GM03348 (cell line): ENCODE results near the gene ZBTB44.
"Not testable (repeated sequence)": the region's sequence is repeated elsewhere in the genome, so short reads cannot be mapped to it uniquely, and the experiment has no call there.

ENCODE experiments used
- DNase-seq: peaks from one replicate; pipeline ENCODE4 v3.0.0; 2012; ENCODE audit warnings: low spot score

Gene ZBTB44

DNA sequence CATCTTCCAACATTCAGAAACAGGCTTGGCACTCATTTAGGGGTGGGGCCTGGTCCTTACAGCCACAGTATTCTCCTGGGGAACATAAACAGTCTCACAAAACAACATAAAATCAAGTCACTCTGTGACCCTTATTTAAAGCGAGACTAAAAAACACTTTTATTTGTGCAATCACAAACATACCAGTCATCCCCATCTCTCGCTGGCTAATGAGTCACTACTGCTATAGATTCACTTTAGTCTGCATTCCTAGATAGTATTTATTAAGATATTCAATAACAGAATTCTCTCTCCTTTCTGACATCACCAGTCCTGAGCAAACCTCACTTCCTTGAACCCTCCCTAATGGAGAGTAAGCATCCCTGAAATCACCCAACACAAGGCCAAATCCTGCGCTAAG lies 68.0 kb downstream of the ZBTB44 start:
- DNase-seq = no peak

DNA sequence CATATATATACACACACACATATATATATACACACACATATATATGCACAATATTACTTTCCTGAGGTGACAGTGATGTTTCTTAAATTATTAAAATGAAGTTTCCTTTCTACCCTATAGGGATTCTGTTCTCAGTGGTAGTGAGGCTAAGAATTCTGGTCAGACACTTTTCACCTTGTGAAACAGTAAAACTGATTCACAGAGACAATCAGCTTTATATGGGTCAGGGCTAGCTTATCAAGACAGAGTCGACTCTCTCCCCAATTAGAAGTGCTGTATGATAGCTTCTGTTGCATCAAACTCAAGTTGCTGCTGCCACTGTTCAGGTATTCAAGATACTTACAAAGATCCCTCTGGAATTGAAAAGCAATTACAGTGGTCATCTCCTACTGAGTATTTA lies 68.4 kb downstream of the ZBTB44 start:
- DNase-seq = no peak

DNA sequence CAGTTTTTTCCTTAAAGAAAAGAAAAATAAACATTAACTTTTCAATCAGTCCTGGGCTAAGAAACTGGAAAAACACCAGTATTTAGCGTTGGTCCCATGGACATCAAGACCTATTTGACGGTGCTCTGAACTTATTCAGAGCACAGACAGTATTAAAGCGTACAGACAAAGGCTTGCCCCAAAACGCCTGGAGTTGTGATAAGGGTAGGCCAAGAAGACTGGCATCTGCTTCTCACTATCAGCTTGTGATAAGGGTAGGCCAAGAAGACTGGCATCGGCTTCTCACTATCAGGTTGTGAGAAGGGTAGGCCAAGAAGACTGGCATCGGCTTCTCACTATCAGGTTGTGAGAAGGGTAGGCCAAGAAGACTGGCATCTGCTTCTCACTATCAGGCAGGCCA lies 69.3 kb downstream of the ZBTB44 start:
- not testable (repeated sequence) for DNase-seq

DNA sequence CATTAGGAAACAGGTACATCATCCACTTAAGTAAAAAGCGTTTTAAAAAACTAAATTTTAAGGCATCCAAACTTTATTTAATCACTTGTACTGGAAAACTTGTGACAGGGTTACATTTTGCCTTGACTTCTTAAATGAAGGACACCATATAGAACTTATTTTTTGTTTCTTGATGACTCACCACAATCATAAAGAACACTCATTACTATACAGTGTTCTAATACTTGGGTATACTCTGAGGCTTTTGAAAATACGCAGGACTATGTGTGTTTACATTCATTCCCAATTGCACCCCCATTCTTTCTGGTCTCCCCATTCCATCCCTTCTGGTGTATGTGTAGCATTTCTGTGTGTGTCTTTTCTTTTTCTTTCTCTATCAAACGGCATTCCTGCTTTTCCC lies 69.9 kb downstream of the ZBTB44 start:
- DNase-seq = no peak

DNA sequence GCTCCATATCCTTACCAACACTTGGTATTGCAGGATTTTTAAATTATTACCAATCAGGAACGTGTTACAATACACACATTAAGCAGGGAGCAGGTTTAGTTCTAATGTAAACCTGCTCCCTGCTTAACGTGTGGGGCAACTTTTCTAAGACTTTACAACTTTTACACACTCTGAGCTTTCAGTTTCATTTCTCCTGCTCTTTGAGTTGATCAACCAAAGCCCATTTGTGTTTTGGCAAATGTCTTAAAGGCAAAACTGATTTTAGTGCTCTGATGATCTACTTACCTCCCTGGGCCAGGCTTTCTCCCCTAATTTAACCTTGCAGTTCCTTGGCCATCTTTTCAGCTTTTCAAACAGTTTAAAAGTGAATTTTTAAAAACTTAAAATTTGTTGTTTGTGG lies 70.9 kb downstream of the ZBTB44 start:
- DNase-seq = no peak

DNA sequence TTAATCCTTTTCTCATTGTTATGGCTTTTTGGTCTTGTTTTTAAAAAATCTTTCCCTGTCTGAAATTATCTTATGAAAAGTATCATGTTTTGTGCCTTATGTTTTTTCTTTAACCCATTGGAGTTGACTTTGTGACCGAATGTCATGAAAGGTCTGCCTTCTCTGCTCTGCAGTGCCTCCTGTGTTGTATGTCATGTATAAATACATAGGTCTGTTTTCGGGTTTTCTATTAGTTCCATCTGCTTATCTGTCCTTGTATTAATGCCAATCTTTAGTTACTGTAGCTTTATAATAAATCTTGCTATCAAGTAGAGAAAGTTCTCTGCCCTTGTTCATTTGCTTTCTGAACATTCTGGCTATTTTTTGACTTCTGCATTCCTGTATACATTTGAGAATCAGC lies 73.0 kb downstream of the ZBTB44 start:
- DNase-seq = no peak

DNA sequence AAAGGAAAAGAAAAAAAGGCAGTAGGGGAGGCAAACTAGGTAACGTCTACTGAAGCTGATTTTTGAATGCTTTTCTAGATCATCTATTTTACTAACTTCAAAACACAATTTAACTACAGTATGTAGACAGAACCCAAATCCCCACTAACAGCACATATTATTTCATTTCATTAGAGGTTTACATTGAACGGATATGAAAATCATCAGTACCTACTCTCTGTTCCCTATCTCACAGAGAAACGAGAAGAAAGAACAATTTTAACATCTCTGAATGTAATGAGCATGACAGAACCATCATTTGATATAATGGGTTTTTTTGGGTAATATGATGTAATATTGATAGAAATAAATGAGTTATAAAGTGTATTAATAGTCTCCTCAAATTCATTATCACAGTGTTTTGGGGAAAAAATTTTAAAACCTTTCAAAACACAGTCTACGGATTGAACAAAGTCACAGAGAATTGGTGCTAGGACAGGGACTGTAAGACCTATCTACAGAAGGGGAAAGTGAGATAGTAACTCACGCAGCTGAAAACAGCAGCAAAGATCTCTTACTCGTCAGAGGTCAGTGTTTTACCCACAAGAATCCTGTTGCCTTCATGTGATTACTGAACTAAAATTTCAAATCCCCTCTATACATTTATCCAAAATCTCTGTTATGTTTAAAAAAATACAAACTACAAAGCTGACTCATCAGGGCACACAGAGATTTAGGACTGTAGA lies 77.3 kb downstream of the ZBTB44 start:
- DNase-seq = no peak

DNA sequence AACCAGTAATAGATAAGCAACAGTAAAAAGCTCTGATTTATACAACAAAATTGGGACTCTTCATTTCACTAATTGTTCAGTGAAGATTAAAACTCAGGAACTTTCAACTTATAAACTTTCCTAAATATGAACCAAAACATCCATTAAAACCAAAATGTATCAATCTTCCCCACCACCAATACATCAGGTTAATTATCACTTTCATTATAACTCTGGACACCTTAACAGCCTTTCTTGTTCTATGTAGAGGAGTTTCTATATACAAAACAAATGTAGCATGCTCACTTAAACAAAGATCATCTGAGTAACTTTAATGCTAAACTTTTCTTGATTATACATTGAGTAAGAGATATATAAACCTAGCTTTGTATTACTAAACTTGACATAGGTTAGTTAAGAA lies 80.4 kb downstream of the ZBTB44 start:
- no peak for DNase-seq

DNA sequence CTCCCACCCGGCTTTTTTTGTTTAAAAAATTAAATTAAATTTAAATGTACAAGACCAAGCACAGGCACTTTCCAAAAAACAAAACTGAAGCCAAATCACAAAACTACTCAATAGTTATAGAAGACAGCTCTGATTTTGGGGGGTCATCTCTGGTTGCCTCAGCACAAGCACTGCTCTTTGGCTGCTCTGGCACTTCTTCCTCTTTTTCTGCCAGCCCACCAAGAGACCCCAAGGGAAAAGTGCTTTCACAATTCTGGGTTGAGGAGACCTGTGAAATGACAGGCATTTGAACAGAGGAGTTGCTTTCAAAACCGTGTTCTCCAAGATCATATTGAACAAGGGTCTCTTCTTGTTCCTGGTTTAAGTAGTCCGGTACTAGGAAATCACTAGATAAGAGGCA lies 80.8 kb downstream of the ZBTB44 start:
- DNase-seq = not testable (repeated sequence)

DNA sequence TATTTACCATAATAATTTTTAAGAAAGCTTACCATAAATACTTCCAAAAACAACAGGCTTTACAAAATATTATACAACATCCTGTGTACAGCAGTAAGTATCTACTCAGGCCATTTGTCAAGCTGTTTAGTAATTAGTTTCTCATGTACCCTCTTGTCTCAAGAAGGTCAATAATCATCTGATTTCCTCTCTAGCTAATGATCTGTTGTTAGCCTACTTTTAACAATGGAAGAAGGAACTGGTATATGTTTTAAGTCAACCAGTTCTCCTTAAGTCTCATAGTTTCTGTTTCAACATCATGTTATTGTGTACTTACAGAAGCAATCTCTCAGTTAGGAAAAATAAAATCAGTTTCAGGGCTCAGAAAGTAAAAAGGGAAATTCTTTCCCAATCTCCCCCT lies 81.2 kb downstream of the ZBTB44 start:
- not testable (repeated sequence) for DNase-seq

DNA sequence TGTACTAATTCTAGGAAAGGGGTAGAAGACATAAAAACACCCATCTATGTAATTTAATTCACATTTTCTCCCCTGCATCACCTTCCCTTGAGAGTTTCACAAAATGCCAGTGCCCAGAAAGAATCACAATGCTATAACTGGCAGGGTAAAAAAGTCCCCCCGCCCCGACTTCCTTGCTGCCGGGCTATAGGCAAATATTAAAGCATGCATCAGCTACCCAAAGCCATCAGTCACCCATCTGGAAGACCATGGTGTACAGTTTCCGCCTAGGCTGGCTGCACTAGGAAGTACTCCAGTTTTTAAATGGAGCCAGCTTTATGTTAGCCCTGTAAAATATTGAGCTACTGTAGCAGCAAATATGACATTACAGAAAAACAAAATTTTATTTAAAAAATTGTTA lies 87.3 kb downstream of the ZBTB44 start:
- no peak for DNase-seq

DNA sequence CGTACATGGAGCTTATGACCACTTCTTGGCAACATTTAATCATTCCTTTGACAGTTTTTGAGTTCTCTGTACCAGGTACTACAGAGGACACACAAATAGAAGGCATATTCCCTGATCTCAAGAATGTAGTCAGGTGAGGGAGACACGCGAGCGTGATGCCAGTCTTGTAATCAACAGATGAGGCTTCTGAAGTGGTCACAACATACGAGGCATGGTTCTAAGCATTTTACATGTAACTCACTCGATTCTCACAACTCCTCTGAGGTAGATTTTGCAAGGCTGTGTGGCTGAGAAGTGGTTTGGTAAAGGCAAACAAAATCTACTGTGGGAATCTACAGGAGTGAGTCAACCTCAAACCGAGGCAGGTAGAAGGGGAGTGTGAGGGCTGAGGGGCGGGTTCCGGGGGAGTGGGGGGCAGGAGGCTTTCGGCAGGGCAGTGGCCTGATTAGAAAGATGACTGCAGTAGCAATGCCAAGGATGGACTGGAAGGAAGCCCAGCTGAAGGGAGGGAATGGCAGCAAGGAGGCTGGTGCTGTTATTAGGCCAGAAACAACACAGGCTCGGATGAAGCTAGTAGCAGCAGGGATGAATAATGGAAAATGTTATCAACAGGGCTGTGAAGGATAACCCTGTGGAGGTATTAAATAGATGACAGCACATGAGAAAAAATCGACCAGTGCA lies 91.3 kb downstream of the ZBTB44 start:
- no peak for DNase-seq

DNA sequence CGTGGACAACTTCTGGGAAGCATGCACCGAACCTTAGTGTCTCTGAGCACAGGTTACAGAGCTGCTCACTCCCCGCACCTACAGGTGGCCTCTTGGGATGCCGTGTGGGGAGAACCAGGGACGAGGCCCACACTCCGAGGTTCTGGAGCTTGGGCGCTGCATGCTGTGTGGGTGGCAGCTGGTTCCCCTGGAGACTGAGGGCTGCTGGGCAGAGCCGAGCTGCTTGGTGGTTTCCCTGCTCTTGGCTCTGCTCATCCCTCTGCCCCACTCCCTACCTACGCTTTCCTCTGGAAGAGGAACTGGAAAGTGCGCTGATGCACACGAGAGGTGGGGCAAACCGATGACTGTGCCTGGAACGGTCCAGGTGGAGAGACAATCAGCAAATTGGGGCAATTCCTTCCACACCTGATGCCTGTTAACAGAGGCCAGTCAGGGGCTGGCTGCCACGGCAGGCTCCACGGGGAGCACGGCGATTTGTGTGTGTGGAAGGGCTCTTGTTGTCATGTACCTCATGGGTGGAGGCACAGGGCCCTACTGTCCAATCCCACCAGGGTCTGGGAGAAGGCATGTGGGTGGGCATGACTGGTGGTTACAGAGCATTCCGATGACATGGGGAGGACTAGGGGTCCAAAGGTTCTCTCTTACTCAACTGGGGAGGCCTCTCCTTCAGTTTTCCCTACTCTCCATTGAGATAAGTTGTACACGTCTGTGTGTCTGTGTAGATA lies 94.2 kb downstream of the ZBTB44 start:
- no peak for DNase-seq

DNA sequence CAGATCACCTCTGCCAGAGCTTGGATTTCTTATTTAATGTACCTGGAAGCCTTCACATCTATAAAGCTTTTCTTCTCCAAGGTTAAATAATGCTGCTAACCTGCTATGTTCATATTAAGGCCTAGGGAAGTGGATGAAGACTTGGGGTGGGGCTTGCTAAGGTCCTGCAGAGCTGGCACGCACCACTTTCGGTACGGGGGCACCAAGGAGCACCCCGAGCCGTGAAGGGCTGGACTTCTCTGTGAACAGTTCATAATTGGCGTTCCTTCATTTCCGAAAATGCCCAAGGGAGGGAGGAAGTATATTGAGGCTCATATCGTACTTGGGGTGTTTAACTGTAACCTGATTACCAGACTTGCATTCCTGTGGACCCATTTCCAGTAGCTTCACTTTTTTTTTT lies 95.6 kb downstream of the ZBTB44 start:
- DNase-seq = no peak

DNA sequence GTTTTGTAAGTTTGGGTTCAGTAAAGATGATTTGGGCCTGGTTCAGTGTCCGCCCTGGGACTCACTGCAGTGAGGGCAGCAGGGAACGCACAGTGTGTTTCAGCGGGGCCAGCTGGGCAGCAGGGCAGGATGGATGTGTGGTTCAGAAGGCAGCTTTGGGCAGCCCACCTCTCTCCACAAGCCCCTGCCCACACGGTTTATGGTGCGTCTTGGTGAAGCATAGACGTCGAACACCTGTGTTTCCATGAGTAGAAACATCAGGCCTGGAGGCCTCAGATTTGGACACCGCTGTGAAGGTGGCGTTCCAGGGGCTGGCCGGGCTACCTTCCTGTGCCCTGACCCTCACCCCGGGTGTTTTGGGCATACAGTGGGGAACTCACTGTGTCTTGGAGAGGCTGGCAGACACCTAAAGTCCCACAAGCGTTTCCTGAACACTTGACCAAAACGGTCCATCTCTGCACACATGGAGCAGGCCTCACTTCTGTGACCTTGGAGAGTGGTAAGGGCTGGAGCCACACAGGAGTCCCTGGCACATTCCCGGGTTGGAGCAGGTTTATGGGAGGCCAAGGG lies 96.1 kb downstream of the ZBTB44 start:
- no peak for DNase-seq

DNA sequence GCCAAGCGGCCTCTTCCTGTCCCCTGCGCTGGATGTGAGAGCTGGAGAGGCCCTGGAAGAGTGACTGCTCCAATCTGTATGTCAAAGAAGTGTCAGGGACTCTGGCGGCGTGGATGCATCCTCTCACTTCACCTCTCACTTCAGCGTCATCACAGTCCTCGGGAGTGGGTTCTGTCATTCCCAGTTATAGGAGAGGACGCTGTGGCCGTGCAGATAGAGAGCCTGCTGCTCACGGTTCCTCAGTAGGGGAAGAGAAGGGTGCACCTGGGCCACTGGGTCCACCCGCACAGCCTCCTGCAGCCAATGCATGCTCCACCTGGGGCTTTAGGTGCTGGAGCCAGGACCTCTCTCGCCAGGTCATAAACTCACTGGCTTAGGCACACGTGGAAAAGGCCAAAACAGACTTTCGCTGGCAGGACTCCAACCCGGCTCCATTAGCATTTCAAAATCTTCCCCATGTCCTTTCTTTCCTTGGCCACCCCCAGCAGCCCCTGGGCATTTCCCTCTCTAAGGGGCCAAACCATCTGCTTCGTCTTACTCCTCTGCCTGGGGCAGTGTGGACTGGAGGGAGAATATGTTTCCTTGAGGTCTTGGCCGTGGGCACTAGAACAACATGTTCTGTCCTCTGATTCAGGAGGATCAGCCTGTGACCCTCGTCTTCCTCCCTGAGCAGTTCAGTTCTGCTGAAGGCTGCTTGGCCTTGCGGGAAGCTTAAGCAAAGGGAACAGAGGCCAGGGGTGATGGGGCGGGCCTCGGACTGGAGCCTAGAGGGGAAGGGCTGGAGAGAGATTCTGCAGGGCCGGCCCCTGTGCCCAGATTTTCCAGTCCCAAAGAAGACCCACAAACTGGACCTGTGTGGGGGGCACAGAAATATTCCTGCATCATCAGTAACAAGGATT lies 97.3 kb downstream of the ZBTB44 start:
- DNase-seq = no peak

DNA sequence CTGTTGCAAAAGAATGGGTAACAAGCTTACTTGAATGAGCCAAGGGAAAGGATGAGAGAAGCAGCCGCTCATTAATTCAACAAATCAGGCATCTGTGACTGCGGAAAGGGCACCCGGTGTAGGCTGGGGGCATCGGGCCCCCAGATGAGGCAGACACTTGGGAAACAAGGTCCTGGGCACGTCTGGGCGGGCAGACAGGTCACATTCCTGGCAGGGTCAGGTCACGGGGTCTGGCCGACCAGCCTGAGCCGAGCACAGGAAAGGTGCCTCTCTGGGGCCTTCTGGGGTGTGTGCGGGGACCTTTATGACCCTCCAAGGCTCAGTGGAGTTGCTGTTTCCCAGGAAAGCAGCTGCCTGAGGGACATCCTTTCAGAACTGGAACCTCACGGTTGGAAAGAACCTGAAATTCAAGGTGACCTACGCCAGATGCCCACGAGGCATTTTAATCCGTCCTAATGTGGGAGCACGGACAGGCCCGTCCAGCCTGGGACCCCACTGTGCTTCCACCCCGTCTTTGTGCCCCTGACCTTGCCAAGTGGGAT lies 98.1 kb downstream of the ZBTB44 start:
- DNase-seq = no peak

DNA sequence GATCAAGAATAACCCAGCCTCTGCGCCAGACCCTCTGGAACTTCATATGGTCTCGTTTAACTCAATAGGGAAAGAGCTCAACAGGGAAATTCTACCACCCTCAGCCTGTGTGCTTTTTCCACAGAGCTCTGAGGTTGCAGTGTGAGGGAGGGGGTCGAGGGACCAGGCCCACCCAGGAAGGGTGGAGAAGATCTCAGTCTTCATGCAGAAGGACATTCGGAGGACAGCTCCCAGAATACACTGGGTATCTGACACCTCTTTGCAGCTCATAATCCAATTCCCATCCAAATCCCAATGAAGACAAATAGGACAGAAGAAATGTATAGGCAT lies 98.5 kb downstream of the ZBTB44 start:
- DNase-seq = no peak

DNA sequence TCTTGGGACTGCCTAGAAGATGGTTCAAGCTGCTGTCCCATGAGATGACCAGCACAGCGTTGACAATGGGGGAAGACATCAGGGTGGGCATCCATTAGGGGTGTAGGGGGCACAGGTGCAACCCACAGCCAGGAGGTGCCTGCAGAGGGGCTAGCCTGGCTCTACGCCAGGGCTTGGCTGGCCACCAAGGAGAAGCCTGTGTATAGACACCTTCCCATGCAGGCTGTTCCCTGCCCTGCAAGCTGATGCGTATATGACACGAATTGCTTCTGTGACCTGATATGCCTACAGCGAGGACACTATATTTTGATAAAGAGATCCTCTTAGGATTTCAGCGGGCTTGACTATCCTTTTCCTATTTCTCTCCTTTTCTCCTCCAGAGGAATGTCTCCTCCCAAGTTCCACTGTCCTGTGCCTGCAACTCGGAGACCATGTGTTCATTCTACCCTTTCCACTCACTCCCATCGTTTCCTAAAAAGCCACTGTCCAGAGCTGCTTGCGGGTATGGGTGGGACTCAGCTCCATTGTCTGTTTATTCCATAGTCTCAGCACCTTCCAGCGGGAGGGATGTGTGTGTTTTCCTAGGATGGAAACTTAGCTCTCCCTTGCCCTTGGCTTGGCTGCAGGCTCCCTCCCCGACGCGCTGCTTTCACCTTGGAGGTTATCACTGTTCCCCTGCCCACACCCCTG lies 99.0 kb downstream of the ZBTB44 start:
- no peak for DNase-seq

DNA sequence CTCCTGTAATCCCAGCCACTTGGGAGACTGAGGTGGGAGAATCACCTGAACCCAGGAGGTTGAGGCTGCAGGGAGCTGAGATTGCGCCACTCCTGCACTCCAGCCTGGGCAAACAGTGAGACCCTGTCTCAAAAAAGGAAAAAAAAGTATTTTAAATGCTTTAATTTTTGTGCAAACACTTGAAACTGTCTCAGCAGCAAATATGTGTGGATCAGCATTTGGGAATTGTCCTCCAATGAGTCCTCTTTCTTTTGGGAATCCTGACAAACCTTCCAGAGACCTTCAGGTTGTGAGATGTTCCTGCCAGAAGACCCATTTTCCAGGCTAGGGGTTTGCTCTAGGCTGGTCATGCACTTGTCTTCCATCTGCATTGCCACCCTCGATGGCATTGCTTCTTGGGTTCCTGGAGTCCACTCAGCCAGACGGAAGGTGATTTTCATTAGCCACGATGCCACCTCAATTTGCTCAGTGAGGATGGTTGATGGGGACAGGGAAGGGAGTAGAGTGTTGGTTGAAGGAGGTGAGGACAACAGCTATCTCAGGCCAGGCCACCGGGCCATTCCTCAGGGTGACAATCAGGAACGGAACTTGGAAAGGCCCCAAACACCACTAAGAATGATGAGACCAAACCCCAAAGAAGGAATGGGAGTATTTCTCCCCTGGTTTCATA lies 99.7 kb downstream of the ZBTB44 start:
- DNase-seq = no peak

DNA sequence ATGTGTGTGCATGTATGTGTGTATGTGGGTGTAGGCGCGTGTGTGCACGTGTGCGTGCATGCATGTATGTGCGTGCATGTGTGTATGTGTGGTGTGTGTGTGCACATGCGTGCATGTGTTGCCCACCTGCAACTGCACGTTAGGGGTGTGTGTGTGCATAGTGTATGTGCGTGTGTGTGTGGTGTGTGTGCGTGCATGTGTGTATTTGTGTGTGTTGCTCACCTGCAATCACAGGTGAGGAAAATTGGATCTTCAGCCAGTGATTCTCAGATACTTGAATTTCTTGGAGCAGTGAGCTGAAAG lies 100.8 kb downstream of the ZBTB44 start:
- DNase-seq = no peak
